Measurements from ENCODE around the gene MMP25. TPM values are rescaled to one million over a fixed set of nuclear protein-coding genes. Genes with fewer than 3 reads are reported as not detected.

Gene MMP25
- total RNA-seq (0.80 TPM), polyA plus RNA-seq (2.9 TPM)
- long read RNA-seq, donor 1: 0 reads
- long read RNA-seq, donor 2: 0 reads
- long read RNA-seq, donor 3, partial matches to known transcripts: 7 of 7 reads
- long read RNA-seq, donor 3, other reads (novel, unspliced or antisense): 0 of 7 reads
- long read RNA-seq, donor 4, partial matches to known transcripts: 0 of 1 reads
- long read RNA-seq, donor 4, other reads (novel, unspliced or antisense): 0 of 1 reads
- long read RNA-seq, donor 5: 0 reads
- long read RNA-seq, donor 6, partial matches to known transcripts: 0 of 7 reads
- long read RNA-seq, donor 6, other reads (novel, unspliced or antisense): 7 of 7 reads
- long read RNA-seq, donor 7, partial matches to known transcripts: 0 of 1 reads
- long read RNA-seq, donor 7, other reads (novel, unspliced or antisense): 0 of 1 reads
- long read RNA-seq, donor 8: 0 reads
- long read RNA-seq, donor 9: 0 reads
- long read RNA-seq, donor 10: 0 reads

GRCh38 chr16:3045758-3046640 lies at the start of gene MMP25:
TSS of gene MMP25 (plus strand) at chr16:3046561. CDS start at chr16:3046918, 357 bp downstream.
- no peaks in the 10 kb centered on the region for H3K36me3 ChIP-seq (ENCODE audit: control insufficient read depth in 2 of 2, insufficient read depth in 2 of 2, low read length in 1 of 2)
- peaks cover 0 to 13% of the 10 kb centered on the region in 2 donors for H3K9me3 ChIP-seq (ENCODE audit: control insufficient read depth in 2 of 2, insufficient read depth in 1 of 2, low read length in 1 of 2)
- H3K27ac ChIP-seq (ENCODE audit: low read depth in 1 of 2, low read length in 1 of 2): no peak within 1 kb of the TSS
- H3K4me1 ChIP-seq (ENCODE audit: control insufficient read depth in 2 of 2, insufficient read depth in 2 of 2, low read length in 2 of 2): peaks cover 3 to 14% of the 10 kb centered on the region in 2 donors
- 1% methylated on average over 86 of the region's 86 CpGs for WGBS
- H3K27me3 ChIP-seq (ENCODE audit: control insufficient read depth in 2 of 2, insufficient read depth in 1 of 2, low read length in 1 of 2): peaks cover 68 to 100% of the 10 kb centered on the region in 2 donors
- H3K4me3 ChIP-seq (ENCODE audit: low read length in 2 of 2): peak within 1 kb of the TSS; percentile 10 to 38
- no peak for DNase-seq (ENCODE audit: low read depth in 6 of 9, low spot score in 9 of 9)

- H3K36me3 ChIP-seq (ENCODE audit: control insufficient read depth in 2 of 2, insufficient read depth in 2 of 2, low read length in 1 of 2): no peaks in the 10 kb centered on the region
- no peak overlapping the region for H3K27ac ChIP-seq (ENCODE audit: low read depth in 1 of 2, low read length in 1 of 2)
- peaks cover 3 to 8% of the 10 kb centered on the region in 2 donors for H3K4me1 ChIP-seq (ENCODE audit: control insufficient read depth in 2 of 2, insufficient read depth in 2 of 2, low read length in 2 of 2)
- DNase-seq (ENCODE audit: low read depth in 6 of 9, low spot score in 9 of 9): no peak
- 93% methylated on average over 6 of the region's 6 CpGs for WGBS
- no peak overlapping the region for H3K4me3 ChIP-seq (ENCODE audit: low read length in 2 of 2)
- peaks cover 6 to 46% of the 10 kb centered on the region in 2 donors for H3K27me3 ChIP-seq (ENCODE audit: control insufficient read depth in 2 of 2, insufficient read depth in 1 of 2, low read length in 1 of 2)
- no peaks in the 10 kb centered on the region for H3K9me3 ChIP-seq (ENCODE audit: control insufficient read depth in 2 of 2, insufficient read depth in 1 of 2, low read length in 1 of 2)
Measured at GRCh38 chr16:2999929-3000328, 46.4 kb upstream of the MMP25 start.

DNA sequence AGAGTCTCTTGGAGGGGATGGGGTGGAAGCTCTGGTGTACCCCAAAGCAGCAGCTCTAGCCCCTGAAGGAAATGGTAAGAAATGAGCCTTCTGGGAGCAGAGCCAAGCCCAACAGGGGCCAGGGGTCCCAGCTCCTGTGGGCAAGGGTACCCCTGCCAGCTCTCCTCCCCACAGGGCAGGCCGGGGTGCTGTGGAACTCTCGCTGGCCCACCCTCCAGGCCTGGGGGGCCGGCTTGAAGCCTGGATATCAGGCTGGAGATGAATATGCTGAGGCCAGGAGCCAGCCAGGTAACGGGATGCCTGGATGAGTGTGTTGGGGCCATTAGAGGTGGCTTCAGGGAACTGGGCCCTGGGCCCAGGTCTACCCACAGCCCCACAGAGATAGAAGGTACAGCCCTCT lies 45.8 kb upstream of the MMP25 start:
- Histone ChIP-seq H3K27me3 (ENCODE audit: control insufficient read depth in 2 of 2, insufficient read depth in 1 of 2, low read length in 1 of 2) (peaks cover 8 to 51% of the 10 kb centered on the region in 2 donors), H3K4me1 (ENCODE audit: control insufficient read depth in 2 of 2, insufficient read depth in 2 of 2, low read length in 2 of 2) (peaks cover 4 to 9% of the 10 kb centered on the region in 2 donors), H3K36me3 (ENCODE audit: control insufficient read depth in 2 of 2, insufficient read depth in 2 of 2, low read length in 1 of 2) (no peaks in the 10 kb centered on the region), H3K4me3 (ENCODE audit: low read length in 2 of 2) (no peak overlapping the region), H3K9me3 (ENCODE audit: control insufficient read depth in 2 of 2, insufficient read depth in 1 of 2, low read length in 1 of 2) (no peaks in the 10 kb centered on the region), H3K27ac (ENCODE audit: low read depth in 1 of 2, low read length in 1 of 2) (no peak overlapping the region)
- WGBS: 98% methylated on average over 4 of the region's 4 CpGs
- no peak for DNase-seq (ENCODE audit: low read depth in 6 of 9, low spot score in 9 of 9)

DNA sequence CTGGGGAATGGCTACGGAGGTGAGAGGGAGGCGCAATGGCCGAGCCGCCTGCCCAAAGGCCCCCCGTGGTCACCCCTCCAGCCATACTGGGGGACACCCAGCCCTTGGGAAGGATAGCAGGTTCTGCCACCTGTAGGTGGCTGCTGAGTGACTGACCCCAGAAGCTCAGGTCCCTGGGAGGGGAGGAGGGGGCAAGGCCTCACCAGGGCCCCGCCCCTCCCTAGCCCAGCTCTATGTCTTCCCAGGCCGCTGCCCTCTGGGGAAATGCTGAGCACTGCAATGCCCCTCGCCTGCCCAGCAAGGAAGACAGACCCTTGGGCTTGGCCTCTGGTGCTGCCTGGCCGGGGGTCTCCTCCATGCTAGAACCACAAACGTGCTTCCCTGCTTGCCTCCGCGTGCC lies 45.0 kb upstream of the MMP25 start:
- peaks cover 10 to 58% of the 10 kb centered on the region in 2 donors for H3K27me3 ChIP-seq (ENCODE audit: control insufficient read depth in 2 of 2, insufficient read depth in 1 of 2, low read length in 1 of 2)
- DNase-seq (ENCODE audit: low read depth in 6 of 9, low spot score in 9 of 9): no peak
- 97% methylated on average over 12 of the region's 12 CpGs for WGBS

GRCh38 chr16:3003582-3004270 lies 42.6 kb upstream of the MMP25 start:
- H3K27me3 ChIP-seq (ENCODE audit: control insufficient read depth in 2 of 2, insufficient read depth in 1 of 2, low read length in 1 of 2): peaks cover 10 to 61% of the 10 kb centered on the region in 2 donors
- H3K36me3 ChIP-seq (ENCODE audit: control insufficient read depth in 2 of 2, insufficient read depth in 2 of 2, low read length in 1 of 2): no peaks in the 10 kb centered on the region
- 9% methylated on average over 58 of the region's 58 CpGs for WGBS
- DNase-seq (ENCODE audit: low read depth in 6 of 9, low spot score in 9 of 9): peak; percentile 93 to 99 (median 97)
- H3K4me3 ChIP-seq (ENCODE audit: low read length in 2 of 2): peak overlapping the region in 1 of 2 donors; percentile 61
- H3K9me3 ChIP-seq (ENCODE audit: control insufficient read depth in 2 of 2, insufficient read depth in 1 of 2, low read length in 1 of 2): peaks cover 0 to 4% of the 10 kb centered on the region in 2 donors
- H3K4me1 ChIP-seq (ENCODE audit: control insufficient read depth in 2 of 2, insufficient read depth in 2 of 2, low read length in 2 of 2): peaks cover 23 to 39% of the 10 kb centered on the region in 2 donors
- no peak overlapping the region for H3K27ac ChIP-seq (ENCODE audit: low read depth in 1 of 2, low read length in 1 of 2)

More for the DNA sequence above, 45.0 kb upstream of the MMP25 start:
- no peak overlapping the region for H3K27ac ChIP-seq (ENCODE audit: low read depth in 1 of 2, low read length in 1 of 2)
- no peaks in the 10 kb centered on the region for H3K9me3 ChIP-seq (ENCODE audit: control insufficient read depth in 2 of 2, insufficient read depth in 1 of 2, low read length in 1 of 2)
- H3K36me3 ChIP-seq (ENCODE audit: control insufficient read depth in 2 of 2, insufficient read depth in 2 of 2, low read length in 1 of 2): no peaks in the 10 kb centered on the region
- no peak overlapping the region for H3K4me3 ChIP-seq (ENCODE audit: low read length in 2 of 2)
- H3K4me1 ChIP-seq (ENCODE audit: control insufficient read depth in 2 of 2, insufficient read depth in 2 of 2, low read length in 2 of 2): peaks cover 4 to 15% of the 10 kb centered on the region in 2 donors

DNA sequence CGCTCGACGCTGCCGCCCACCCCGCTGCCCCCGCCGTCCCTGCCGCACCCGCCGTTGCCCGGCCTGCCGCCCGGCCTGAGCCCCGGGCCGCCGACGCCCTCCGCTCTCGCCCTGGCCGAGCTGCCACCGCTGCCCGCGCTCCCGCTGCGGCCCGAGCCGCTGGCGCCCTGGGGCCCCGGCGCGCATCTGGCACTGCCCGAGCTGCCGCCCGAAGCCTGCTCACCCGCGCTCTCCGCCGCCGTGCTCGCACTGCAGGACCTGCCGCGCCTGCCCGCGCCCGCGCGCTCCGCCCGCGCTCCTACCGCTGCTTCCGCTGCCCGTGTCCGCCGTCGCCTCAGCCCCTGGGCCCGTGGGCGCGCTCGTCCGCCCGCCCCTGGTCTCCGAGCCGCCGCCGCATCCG lies 42.0 kb upstream of the MMP25 start:
- no peak overlapping the region for H3K27ac ChIP-seq (ENCODE audit: low read depth in 1 of 2, low read length in 1 of 2)
- no peak for DNase-seq (ENCODE audit: low read depth in 6 of 9, low spot score in 9 of 9)
- peaks cover 23 to 42% of the 10 kb centered on the region in 2 donors for H3K4me1 ChIP-seq (ENCODE audit: control insufficient read depth in 2 of 2, insufficient read depth in 2 of 2, low read length in 2 of 2)
- H3K36me3 ChIP-seq (ENCODE audit: control insufficient read depth in 2 of 2, insufficient read depth in 2 of 2, low read length in 1 of 2): no peaks in the 10 kb centered on the region
- under 1% methylated on average over 62 of the region's 67 CpGs for WGBS
- H3K27me3 ChIP-seq (ENCODE audit: control insufficient read depth in 2 of 2, insufficient read depth in 1 of 2, low read length in 1 of 2): peaks cover 7 to 62% of the 10 kb centered on the region in 2 donors
- peak overlapping the region in 1 of 2 donors; percentile 61 for H3K4me3 ChIP-seq (ENCODE audit: low read length in 2 of 2)
- H3K9me3 ChIP-seq (ENCODE audit: control insufficient read depth in 2 of 2, insufficient read depth in 1 of 2, low read length in 1 of 2): peaks cover 0 to 4% of the 10 kb centered on the region in 2 donors

- WGBS: 28% methylated on average over 25 of the region's 25 CpGs
- peaks cover 0 to 4% of the 10 kb centered on the region in 2 donors for H3K9me3 ChIP-seq (ENCODE audit: control insufficient read depth in 2 of 2, insufficient read depth in 1 of 2, low read length in 1 of 2)
- peaks cover 7 to 62% of the 10 kb centered on the region in 2 donors for H3K27me3 ChIP-seq (ENCODE audit: control insufficient read depth in 2 of 2, insufficient read depth in 1 of 2, low read length in 1 of 2)
- no peak overlapping the region for H3K27ac ChIP-seq (ENCODE audit: low read depth in 1 of 2, low read length in 1 of 2)
- DNase-seq (ENCODE audit: low read depth in 6 of 9, low spot score in 9 of 9): no peak
- peaks cover 23 to 42% of the 10 kb centered on the region in 2 donors for H3K4me1 ChIP-seq (ENCODE audit: control insufficient read depth in 2 of 2, insufficient read depth in 2 of 2, low read length in 2 of 2)
- no peaks in the 10 kb centered on the region for H3K36me3 ChIP-seq (ENCODE audit: control insufficient read depth in 2 of 2, insufficient read depth in 2 of 2, low read length in 1 of 2)
- peak overlapping the region; percentile 24 to 61 for H3K4me3 ChIP-seq (ENCODE audit: low read length in 2 of 2)
Measured at GRCh38 chr16:3004781-3005284, 41.5 kb upstream of the MMP25 start.
